Naive thymus-derived CD4-positive, alpha-beta T cell (primary cell): ENCODE results near the gene NSMCE4A. TPM values are rescaled to one million over a fixed set of nuclear protein-coding genes. Genes with fewer than 3 reads are reported as not detected.

Experiments used
- polyA plus RNA-seq, 2 donors: library from polyadenylated mRNA; unstranded; fragments of 300-500 nt; fragmentation: Illumina TruSeq; gene quantifications; one replicate each; pipeline ENCODE4 v1.2.3, GENCODE V29; 2021
- total RNA-seq, 6 experiments: library from RNA in 5 of 6; stranded (reverse) in 5 of 6; gene quantifications; 1 replicate in 5 of 6; 2 replicates in 1 of 6; pipeline ENCODE4 v1.2.3 and lab custom pipeline; 2021 to 2026

NSMCE4A gene
- total and polyA plus RNA-seq, 7 experiments from 2014 or later = 34.7 to 87.2 (median 57.0) TPM

Other genes starting within 250 kb of the NSMCE4A start
- 10 to 100 TPM; 23.0 to 26.6 (median 26.2) TPM for gene ATE1, start 47.2 kb downstream of the NSMCE4A start, total RNA-seq
- gene ATE1, start 47.2 kb downstream of the NSMCE4A start, polyA plus RNA-seq = 10 to 100 TPM; 22.4 to 29.9 TPM
- gene TACC2, start 13.9 kb upstream of the NSMCE4A start, total RNA-seq = under 1 TPM in 1 of 5 experiments, not detected in 4; 0.16 TPM
- gene TACC2, start 13.9 kb upstream of the NSMCE4A start, polyA plus RNA-seq = not detected